ENCODE results near the gene NTF3. TPM values are rescaled to one million over a fixed set of nuclear protein-coding genes. Genes with fewer than 3 reads are reported as not detected.

NTF3 gene
- total and polyA plus RNA-seq, 2 donors (not counting 1 experiment from before 2014, with no cell fraction given): not detected

- Histone ChIP-seq H3K4me1 (ENCODE audit: control insufficient read depth in 2 of 2, insufficient read depth in 2 of 2, low read length in 2 of 2) (peaks cover 29 to 33% of the 10 kb centered on the region in 2 donors), H3K4me3 (ENCODE audit: control extremely low read depth in 1 of 5, extremely low read depth in 1 of 5, insufficient read depth in 1 of 5, low read depth in 2 of 5, low read length in 4 of 5) (no peak overlapping the region), H3K27me3 (replicated peaks in 1 of 4; ENCODE audit: control extremely low read depth in 1 of 4, control insufficient read depth in 3 of 4, insufficient read depth in 4 of 4, low read length in 3 of 4) (peaks cover 0 to 48% (median 42%) of the 10 kb centered on the region in 4 experiments), H4K20me1 (ENCODE audit: control insufficient read depth, insufficient read depth, low read length, poor library complexity, severe bottlenecking) (no peaks in the 10 kb centered on the region), H3K9ac (ENCODE audit: low read length) (no peak overlapping the region), H3K4me2 (replicated peaks; ENCODE audit: low read depth, low read length, poor library complexity, severe bottlenecking) (peak overlapping the region; percentile 69), H3K27ac (ENCODE audit: low read length in 2 of 2) (no peak overlapping the region), H3K36me3 (replicated peaks in 1 of 2; ENCODE audit: control extremely low read depth in 1 of 2, control insufficient read depth in 1 of 2, extremely low read depth in 1 of 2, insufficient read depth in 2 of 2, low read length in 1 of 2) (no peaks in the 10 kb centered on the region), H3K9me3 (ENCODE audit: control extremely low read depth in 1 of 3, control insufficient read depth in 2 of 3, insufficient read depth in 1 of 3, low read length in 2 of 3) (peaks cover 0 to 10% (median 0%) of the 10 kb centered on the region in 3 donors), H2AFZ (ENCODE audit: insufficient read depth, low read depth, low read length, poor library complexity, severe bottlenecking) (no peak overlapping the region), H3K79me2 (ENCODE audit: control insufficient read depth, insufficient read depth, low read length) (no peaks in the 10 kb centered on the region)
- no peak for TF ChIP-seq EZH2 (IDR thresholded peaks at IDR 0.05; ENCODE audit: borderline replicate concordance, insufficient read depth, low read depth, low read length, poor library complexity, severe bottlenecking)
- TF ChIP-seq CTCF (IDR thresholded peaks at IDR 0.05): no peak
- peak overlapping the region; percentile 9 for H3K4me3 Mint-ChIP-seq
- 14% methylated on average over 23 of the region's 23 CpGs for WGBS (ENCODE audit: insufficient coverage)
- H3K27ac Mint-ChIP-seq: no peak overlapping the region
- ATAC-seq (ENCODE audit: low read depth) (no peak), DNase-seq (no peak)
- H3K9me3 Mint-ChIP-seq (ENCODE audit: insufficient read depth): no peaks in the 10 kb centered on the region
- peaks cover 20% of the 10 kb centered on the region for H3K4me1 Mint-ChIP-seq
- H3K27me3 Mint-ChIP-seq: peaks cover 60% of the 10 kb centered on the region
- intact Hi-C loops (cut with micrococcal nuclease): no loop called here
- CTCF ChIA-PET: no interaction called here
- POLR2A ChIA-PET: no interaction called here
Measured at GRCh38 chr12:5429741-5430557, 2.0 kb upstream of the NTF3 start.

All from B cell (primary cell).